ENCODE data around the gene TNPO2.

Gene TNPO2

GRCh38 chr19:12666265-12667048, 57.3 kb downstream of the TNPO2 start, which contains the start of the genes MAN2B1 and WDR83:
Gene MAN2B1, minus strand, starts transcription at chr19:12666742. Its CDS starts 41 bp downstream, at chr19:12666701.
Gene WDR83, plus strand, starts transcription at chr19:12666807. Its CDS starts 2,984 bp downstream, at chr19:12669791.
- no peak for TF ChIP-seq TAF1 (IDR thresholded peaks at IDR 0.05; ENCODE audit: borderline replicate concordance, insufficient read depth, low read length)
- TF ChIP-seq FOXP2 (optimal IDR thresholded peaks at IDR 0.05; ENCODE audit: borderline replicate concordance, extremely low read depth, extremely low read length, insufficient read depth) = no peak
- TF ChIP-seq, protein P1, sequence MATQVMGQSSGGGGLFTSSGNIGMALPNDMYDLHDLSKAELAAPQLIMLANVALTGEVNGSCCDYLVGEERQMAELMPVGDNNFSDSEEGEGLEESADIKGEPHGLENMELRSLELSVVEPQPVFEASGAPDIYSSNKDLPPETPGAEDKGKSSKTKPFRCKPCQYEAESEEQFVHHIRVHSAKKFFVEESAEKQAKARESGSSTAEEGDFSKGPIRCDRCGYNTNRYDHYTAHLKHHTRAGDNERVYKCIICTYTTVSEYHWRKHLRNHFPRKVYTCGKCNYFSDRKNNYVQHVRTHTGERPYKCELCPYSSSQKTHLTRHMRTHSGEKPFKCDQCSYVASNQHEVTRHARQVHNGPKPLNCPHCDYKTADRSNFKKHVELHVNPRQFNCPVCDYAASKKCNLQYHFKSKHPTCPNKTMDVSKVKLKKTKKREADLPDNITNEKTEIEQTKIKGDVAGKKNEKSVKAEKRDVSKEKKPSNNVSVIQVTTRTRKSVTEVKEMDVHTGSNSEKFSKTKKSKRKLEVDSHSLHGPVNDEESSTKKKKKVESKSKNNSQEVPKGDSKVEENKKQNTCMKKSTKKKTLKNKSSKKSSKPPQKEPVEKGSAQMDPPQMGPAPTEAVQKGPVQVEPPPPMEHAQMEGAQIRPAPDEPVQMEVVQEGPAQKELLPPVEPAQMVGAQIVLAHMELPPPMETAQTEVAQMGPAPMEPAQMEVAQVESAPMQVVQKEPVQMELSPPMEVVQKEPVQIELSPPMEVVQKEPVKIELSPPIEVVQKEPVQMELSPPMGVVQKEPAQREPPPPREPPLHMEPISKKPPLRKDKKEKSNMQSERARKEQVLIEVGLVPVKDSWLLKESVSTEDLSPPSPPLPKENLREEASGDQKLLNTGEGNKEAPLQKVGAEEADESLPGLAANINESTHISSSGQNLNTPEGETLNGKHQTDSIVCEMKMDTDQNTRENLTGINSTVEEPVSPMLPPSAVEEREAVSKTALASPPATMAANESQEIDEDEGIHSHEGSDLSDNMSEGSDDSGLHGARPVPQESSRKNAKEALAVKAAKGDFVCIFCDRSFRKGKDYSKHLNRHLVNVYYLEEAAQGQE (IDR thresholded peaks at IDR 0.05; ENCODE audit: insufficient read depth in 1 of 2, low read depth in 2 of 2, low read length in 2 of 2) = no peak
- TF ChIP-seq SIN3A (IDR thresholded peaks at IDR 0.05; ENCODE audit: borderline replicate concordance, insufficient read depth, low read length) = no peak
- no peak for TF ChIP-seq POLR2AphosphoS5 (IDR thresholded peaks at IDR 0.05; ENCODE audit: low read depth, low read length)

GRCh38 chr19:12665671-12666264, 58.0 kb downstream of the TNPO2 start:
- TF ChIP-seq SIN3A (IDR thresholded peaks at IDR 0.05; ENCODE audit: borderline replicate concordance, insufficient read depth, low read length) (no peak), POLR2AphosphoS5 (IDR thresholded peaks at IDR 0.05; ENCODE audit: low read depth, low read length) (no peak), TAF1 (IDR thresholded peaks at IDR 0.05; ENCODE audit: borderline replicate concordance, insufficient read depth, low read length) (no peak), FOXP2 (optimal IDR thresholded peaks at IDR 0.05; ENCODE audit: borderline replicate concordance, extremely low read depth, extremely low read length, insufficient read depth) (no peak)
- TF ChIP-seq, protein P1 (IDR thresholded peaks at IDR 0.05; ENCODE audit: insufficient read depth in 1 of 2, low read depth in 2 of 2, low read length in 2 of 2) = no peak

- TF ChIP-seq TAF1 (IDR thresholded peaks at IDR 0.05; ENCODE audit: borderline replicate concordance, insufficient read depth, low read length) (no peak), FOXP2 (optimal IDR thresholded peaks at IDR 0.05; ENCODE audit: borderline replicate concordance, extremely low read depth, extremely low read length, insufficient read depth) (no peak)
Observed at GRCh38 chr19:12665281-12665573, 58.5 kb downstream of the TNPO2 start.

DNA sequence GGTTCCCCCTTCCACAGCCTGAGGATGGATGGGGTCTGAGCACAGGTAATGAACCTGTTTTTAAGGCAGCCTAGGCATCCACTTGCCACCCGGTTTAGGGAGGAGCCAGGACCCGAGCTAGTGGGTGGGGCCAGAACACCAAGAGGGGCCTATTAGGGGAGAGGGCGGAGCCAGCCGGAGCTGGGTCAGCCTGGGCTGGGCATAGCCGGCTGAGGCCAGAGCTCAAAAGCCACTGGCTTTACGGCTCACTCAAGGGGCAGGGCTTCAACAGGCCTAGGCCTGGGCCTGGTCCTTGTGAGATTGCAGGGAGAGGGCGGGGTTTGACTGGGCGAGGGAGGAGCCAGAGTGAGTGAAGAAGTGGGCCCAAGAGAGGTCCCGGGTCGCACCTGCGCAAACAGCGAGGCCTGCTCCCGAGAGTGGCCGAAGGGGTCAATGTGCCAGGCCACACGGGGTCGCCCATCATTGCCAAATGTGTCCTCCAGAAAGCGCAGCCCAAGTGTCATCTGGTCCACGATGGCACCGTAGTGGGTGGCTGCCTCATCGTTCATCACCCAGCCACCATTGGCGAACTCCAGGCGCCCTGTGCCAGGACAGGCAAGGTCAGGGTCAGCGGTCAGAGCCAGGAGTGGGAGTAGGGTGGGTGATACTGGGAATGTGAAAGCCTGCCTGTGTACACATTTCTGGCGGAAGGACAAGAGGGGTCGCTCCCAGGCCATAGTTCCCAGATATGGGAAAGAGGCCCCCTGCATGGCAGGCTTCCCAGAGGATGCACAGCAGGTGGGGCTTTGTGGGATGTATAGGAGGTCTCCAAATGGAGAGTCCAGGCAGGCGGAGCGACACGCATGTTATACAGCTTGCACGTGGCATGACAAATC, 59.1 kb downstream of the TNPO2 start:
- TF ChIP-seq, protein P1 (IDR thresholded peaks at IDR 0.05; ENCODE audit: insufficient read depth in 1 of 2, low read depth in 2 of 2, low read length in 2 of 2) = no peak
- TF ChIP-seq FOXP2 (optimal IDR thresholded peaks at IDR 0.05; ENCODE audit: borderline replicate concordance, extremely low read depth, extremely low read length, insufficient read depth) = no peak

DNA sequence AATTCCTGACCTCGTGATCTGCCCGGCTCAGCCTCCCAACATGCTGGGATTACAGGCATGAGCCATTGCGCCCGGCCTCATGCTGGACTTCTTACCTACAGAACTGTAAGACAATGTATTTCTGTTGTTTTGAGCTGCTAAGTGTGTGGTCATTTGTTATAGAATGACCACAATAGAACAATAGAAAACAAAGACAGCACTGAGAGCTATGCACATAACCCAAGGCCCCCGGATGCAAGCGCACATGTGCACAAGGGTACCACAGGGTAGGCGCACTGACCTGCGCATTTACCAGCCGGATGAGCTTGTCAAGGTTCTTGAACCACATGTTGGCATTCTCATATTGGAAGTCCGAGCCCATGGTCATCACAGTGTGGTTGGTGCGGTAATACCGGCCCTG, 62.8 kb downstream of the TNPO2 start:
- TF ChIP-seq TAF1 (IDR thresholded peaks at IDR 0.05; ENCODE audit: borderline replicate concordance, insufficient read depth, low read length) = no peak
- TF ChIP-seq SIN3A (IDR thresholded peaks at IDR 0.05; ENCODE audit: borderline replicate concordance, insufficient read depth, low read length) = no peak
- no peak for TF ChIP-seq POLR2AphosphoS5 (IDR thresholded peaks at IDR 0.05; ENCODE audit: low read depth, low read length)
